Fibroblast of pulmonary artery (primary cell): Measurements from ENCODE around the gene MSH6.
A peak's percentile ranks its signal among the peaks of the same experiment; 100 is the strongest.

Experiments
- DNase-seq: peaks from one replicate; pipeline ENCODE4 v3.0.0-alpha.2; 2010; ENCODE audit warnings: low read depth
- H3K4me3 ChIP-seq: replicated peaks from 2 replicates; pipeline ENCODE4 v1.5.1; 2011; ENCODE audit warnings: low read depth, mild to moderate bottlenecking, control low read depth, low read length, moderate library complexity
- CTCF ChIP-seq: IDR thresholded peaks from 2 replicates; pipeline ENCODE4 v1.5.1; 2011; ENCODE audit warnings: mild to moderate bottlenecking, control low read depth, low read length, inconsistent platforms; ENCODE audit errors: missing control alignments

MSH6 gene

GRCh38 chr2:47782671-47783485, at the start of gene MSH6:
Gene MSH6, plus strand, starts transcription at chr2:47783145. Its CDS starts 89 bp downstream, at chr2:47783234.
- peak within 1 kb of the TSS; percentile 82 for H3K4me3 ChIP-seq
- no peak for TF ChIP-seq CTCF
- DNase-seq: peak; percentile 88

- no peak overlapping the region for H3K4me3 ChIP-seq
- no peak for DNase-seq
- TF ChIP-seq CTCF: no peak
These were observed 47.6 kb upstream of the MSH6 start for GRCh38 chr2:47735136-47735869.

- no peak for TF ChIP-seq CTCF
- H3K4me3 ChIP-seq: no peak overlapping the region
- DNase-seq: no peak
These were observed 47.0 kb upstream of the MSH6 start for GRCh38 chr2:47735912-47736311.

- TF ChIP-seq CTCF: no peak
- no peak overlapping the region for H3K4me3 ChIP-seq
- peak; percentile 60 for DNase-seq
These were observed 45.6 kb upstream of the MSH6 start for GRCh38 chr2:47737191-47737975.

- no peak for DNase-seq
- no peak for TF ChIP-seq CTCF
These were observed 44.6 kb upstream of the MSH6 start for GRCh38 chr2:47738331-47738730.

GRCh38 chr2:47741101-47741500, 41.8 kb upstream of the MSH6 start:
- no peak for DNase-seq
- no peak for TF ChIP-seq CTCF
- H3K4me3 ChIP-seq: no peak overlapping the region

More at GRCh38 chr2:47738331-47738730, 44.6 kb upstream of the MSH6 start:
- no peak overlapping the region for H3K4me3 ChIP-seq
